Peyer's patch (tissue), 4 donors: ENCODE data around the gene NPPC. TPM values are rescaled to one million over a fixed set of nuclear protein-coding genes. Genes with fewer than 3 reads are reported as not detected.
A peak's percentile ranks its signal among the peaks of the same experiment; 100 is the strongest.

Experiments
- DNase-seq, 3 donors: peaks; one replicate each; pipeline ENCODE4 v3.0.0-alpha.2; 2017 to 2019
- H3K27ac ChIP-seq, 4 donors: fragments of 200-600 bp; sonication (generic); one replicate each; pipeline ENCODE4 v1.5.1; 2016 to 2019
- H3K27me3 ChIP-seq, 2 donors: fragments of 200-600 bp; sonication (generic); one replicate each; pipeline ENCODE4 v1.5.1; 2019
- H3K36me3 ChIP-seq, 3 donors: fragments of 200-600 bp; sonication (generic); one replicate each; pipeline ENCODE4 v1.5.1; 2016 to 2019
- H3K4me1 ChIP-seq, 4 donors: fragments of 200-600 bp; sonication (generic); one replicate each; pipeline ENCODE4 v1.5.1; 2016 to 2019
- H3K4me3 ChIP-seq, 4 donors: fragments of 200-600 bp; sonication (generic); 1 replicate in 3 of 4; 2 replicates in 1 of 4; pipeline ENCODE4 v1.5.1; 2016 to 2019; ENCODE audit warnings: mild to moderate bottlenecking in 1 of 4
- H3K9me3 ChIP-seq, 4 donors: fragments of 200-600 bp; sonication (generic); one replicate each; pipeline ENCODE4 v1.5.1; 2016 to 2019; ENCODE audit warnings: mild to moderate bottlenecking in 1 of 4
- CTCF ChIP-seq, 6 experiments: fragments of 450-650 bp in 4 of 6; fragments of 200-600 bp in 2 of 6; sonication (generic) in 1 of 6; IDR thresholded peaks; one replicate each; pipeline ENCODE4 v1.5.1; 2017 to 2019; ENCODE audit warnings: antibody characterized with exemption in 6 of 6, mild to moderate bottlenecking in 3 of 6, moderate library complexity in 1 of 6
- POLR2A ChIP-seq, 2 donors: fragments of 450-650 bp; IDR thresholded peaks; one replicate each; pipeline ENCODE4 v1.5.1; 2017; ENCODE audit warnings: antibody characterized with exemption in 2 of 2, mild to moderate bottlenecking in 2 of 2, moderate library complexity in 2 of 2
- total RNA-seq, 4 donors: library from RNA; depleted of rRNA; stranded (reverse); fragments of >200 nt; gene quantifications; one replicate each; pipeline ENCODE4 v1.1.0, GENCODE V29; 2016

NPPC gene
- total RNA-seq, 4 donors from 2014 or later = not detected

- Histone ChIP-seq H3K36me3 (no peaks in the 10 kb centered on the region), H3K9me3 (no peaks in the 10 kb centered on the region), H3K4me3 (no peak overlapping the region), H3K27ac (no peak overlapping the region), H3K27me3 (no peaks in the 10 kb centered on the region), H3K4me1 (peaks cover 0 to 16% (median 0%) of the 10 kb centered on the region in 4 donors)
- no peak for DNase-seq
- TF ChIP-seq CTCF (IDR thresholded peaks at IDR 0.05) (no peak), POLR2A (IDR thresholded peaks at IDR 0.05) (no peak)
These were observed 38.9 kb upstream of the NPPC start for GRCh38 chr2:231965102-231965501.

- peak; percentile 78 to 92 (median 89) for DNase-seq
- Histone ChIP-seq H3K27ac (peak within 1 kb of the TSS; percentile 74 to 87 (median 79)), H3K4me1 (peaks cover 0 to 16% (median 0%) of the 10 kb centered on the region in 4 donors), H3K27me3 (no peaks in the 10 kb centered on the region), H3K4me3 (peak within 1 kb of the TSS; percentile 77 to 98 (median 90)), H3K9me3 (no peaks in the 10 kb centered on the region), H3K36me3 (no peaks in the 10 kb centered on the region)
- TF ChIP-seq CTCF (IDR thresholded peaks at IDR 0.05) (no peak), POLR2A (IDR thresholded peaks at IDR 0.05) (peak; percentile 34 to 42)
These were observed 35.4 kb upstream of the NPPC start, which contains the start of gene DIS3L2 for GRCh38 chr2:231961349-231962166. Gene DIS3L2 (plus strand): TSS chr2:231961713. CDS start chr2:232014928, 53,215 bp downstream.

- peaks cover 0 to 16% (median 0%) of the 10 kb centered on the region in 4 donors for H3K4me1 ChIP-seq
- H3K4me3 ChIP-seq = peak overlapping the region; percentile 77 to 98 (median 90)
- no peaks in the 10 kb centered on the region for H3K27me3 ChIP-seq
- TF ChIP-seq POLR2A (IDR thresholded peaks at IDR 0.05) = no peak
- no peak for TF ChIP-seq CTCF (IDR thresholded peaks at IDR 0.05)
- peak overlapping the region; percentile 74 to 87 (median 79) for H3K27ac ChIP-seq
- no peaks in the 10 kb centered on the region for H3K36me3 ChIP-seq
- DNase-seq = no peak
- H3K9me3 ChIP-seq = no peaks in the 10 kb centered on the region
These were observed 34.7 kb upstream of the NPPC start for GRCh38 chr2:231960810-231961348.

GRCh38 chr2:231957913-231958763 is 31.9 kb upstream of the NPPC start:
- no peak for TF ChIP-seq CTCF (IDR thresholded peaks at IDR 0.05)
- no peak for TF ChIP-seq POLR2A (IDR thresholded peaks at IDR 0.05)
- H3K36me3 ChIP-seq = no peaks in the 10 kb centered on the region
- H3K4me1 ChIP-seq = peaks cover 0 to 11% (median 0%) of the 10 kb centered on the region in 4 donors
- DNase-seq = no peak
- no peak overlapping the region for H3K4me3 ChIP-seq
- peak overlapping the region in 1 of 4 donors; percentile 59 for H3K27ac ChIP-seq
- H3K9me3 ChIP-seq = no peaks in the 10 kb centered on the region
- H3K27me3 ChIP-seq = no peaks in the 10 kb centered on the region

DNA sequence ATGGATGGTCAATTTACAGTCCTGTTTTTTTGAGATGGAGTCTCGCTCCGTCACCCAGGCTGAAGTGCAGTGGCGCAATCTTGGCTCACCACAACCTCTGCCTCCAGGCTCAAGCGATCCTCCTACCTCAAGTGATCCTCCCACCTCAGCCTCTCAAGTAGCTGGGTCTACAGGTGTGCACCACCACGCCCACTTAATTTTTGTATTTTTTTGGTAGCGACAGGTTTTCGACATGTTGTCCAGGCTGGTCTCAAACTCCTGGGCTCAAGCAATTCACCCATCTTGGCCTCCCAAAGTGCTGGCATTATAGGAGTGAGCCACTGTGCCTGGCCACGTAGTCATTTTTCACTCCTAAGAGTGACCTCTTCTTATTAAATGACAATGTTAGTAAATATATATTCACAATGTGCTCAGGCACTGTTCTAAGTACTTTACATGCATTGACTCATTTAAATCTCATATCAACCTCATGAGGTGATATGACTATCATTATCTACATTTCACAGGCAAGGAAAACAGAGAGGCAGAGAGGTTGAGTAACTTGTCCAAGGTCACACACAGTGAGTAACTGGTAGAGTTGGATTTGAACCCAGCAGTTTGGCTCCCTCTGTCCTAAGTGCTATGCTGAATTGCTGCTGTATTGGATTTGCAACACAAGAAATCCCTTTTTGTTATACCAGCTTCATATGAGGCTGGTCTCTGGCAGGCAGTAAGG is 29.7 kb upstream of the NPPC start:
- Histone ChIP-seq H3K27me3 (no peaks in the 10 kb centered on the region), H3K4me1 (peaks cover 0 to 2% (median 0%) of the 10 kb centered on the region in 4 donors), H3K36me3 (no peaks in the 10 kb centered on the region), H3K27ac (no peak overlapping the region), H3K4me3 (no peak overlapping the region), H3K9me3 (no peaks in the 10 kb centered on the region)
- no peak for DNase-seq
- no peak for TF ChIP-seq CTCF (IDR thresholded peaks at IDR 0.05)
- no peak for TF ChIP-seq POLR2A (IDR thresholded peaks at IDR 0.05)
